T-helper 1 cell treated with Interleukin-12 subunit alpha and Interleukin-12 subunit beta and Interleukin-4 antibody, amounts not matched to agents 30 μg/mL and 1 μg/mL, for 36 hours (primary cell): Measurements from ENCODE around the gene RAMP1.
A peak's percentile ranks its signal among the peaks of the same experiment; 100 is the strongest.

Experiments
- H3K27ac Mint-ChIP-seq: one replicate; pipeline ENCODE4 v1.8.0; 2021; ENCODE audit warnings: mild to moderate bottlenecking, mixed read lengths
- H3K27me3 Mint-ChIP-seq: one replicate; pipeline ENCODE4 v1.8.0; 2021; ENCODE audit warnings: low read depth, mixed read lengths
- H3K36me3 Mint-ChIP-seq: one replicate; pipeline ENCODE4 v1.8.0; 2021; ENCODE audit warnings: low read depth, mixed read lengths
- H3K4me1 Mint-ChIP-seq: one replicate; pipeline ENCODE4 v1.8.0; 2021; ENCODE audit warnings: low read depth, mixed read lengths
- H3K4me3 Mint-ChIP-seq: one replicate; pipeline ENCODE4 v1.8.0; 2021; ENCODE audit warnings: mild to moderate bottlenecking, moderate library complexity, mixed read lengths
- H3K9me3 Mint-ChIP-seq: one replicate; pipeline ENCODE4 v1.8.0; 2021; ENCODE audit warnings: mixed read lengths

Gene RAMP1

DNA sequence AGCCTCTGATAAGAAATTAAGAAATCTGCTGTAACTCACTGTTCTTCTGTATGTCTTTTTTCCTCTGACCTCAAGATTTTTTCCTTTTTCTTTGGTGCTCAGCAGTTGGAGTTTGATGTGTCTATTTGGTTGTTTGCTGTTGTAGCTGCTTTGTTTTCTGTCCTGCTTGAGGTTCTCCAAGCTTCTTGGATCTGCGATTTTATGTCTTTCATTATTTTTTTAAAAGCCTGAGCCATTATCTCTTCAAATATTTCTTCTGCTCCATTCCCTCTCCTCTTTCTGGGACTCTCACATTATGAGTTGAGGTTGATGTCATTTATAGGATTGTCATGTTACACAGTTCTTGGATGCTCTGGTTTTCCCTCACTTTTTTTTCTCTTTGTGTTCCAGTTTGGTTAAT is 47.7 kb downstream of the RAMP1 start:
- H3K36me3 Mint-ChIP-seq: peaks cover 12% of the 10 kb centered on the region
- no peak overlapping the region for H3K4me3 Mint-ChIP-seq
- peaks cover 19% of the 10 kb centered on the region for H3K4me1 Mint-ChIP-seq
- H3K9me3 Mint-ChIP-seq: peaks cover 16% of the 10 kb centered on the region
- peak overlapping the region; percentile 49 for H3K27ac Mint-ChIP-seq
- no peaks in the 10 kb centered on the region for H3K27me3 Mint-ChIP-seq

DNA sequence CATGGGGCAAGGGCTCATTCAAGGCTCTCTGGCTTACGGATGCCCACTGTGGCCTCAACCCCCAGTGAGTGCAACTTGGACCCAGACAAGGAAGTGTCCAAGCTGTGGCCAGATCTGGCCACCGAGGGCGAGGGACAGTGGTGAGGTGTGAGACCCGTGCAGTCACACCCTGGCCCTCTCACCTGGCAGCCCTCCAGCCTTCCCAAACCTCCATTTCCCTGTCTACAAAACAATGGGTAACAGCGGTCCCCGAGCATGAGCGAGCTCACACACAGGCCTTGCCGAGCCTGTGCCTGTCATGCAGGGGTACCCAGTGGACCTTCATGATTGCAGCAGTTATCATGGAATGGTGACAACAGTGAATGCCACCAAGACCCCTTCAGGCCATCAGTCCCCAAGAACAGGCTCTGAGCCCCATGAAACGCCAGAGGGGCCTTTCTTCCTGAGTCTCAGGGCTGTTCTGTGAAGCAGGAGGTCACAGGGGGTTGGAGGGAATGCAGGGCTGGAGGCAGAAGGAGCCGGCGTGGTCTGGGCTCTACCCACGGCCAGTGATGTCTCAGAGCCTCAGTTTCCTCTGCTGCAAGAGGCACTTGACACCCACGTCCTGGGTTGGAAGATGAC is 49.8 kb downstream of the RAMP1 start:
- peaks cover 14% of the 10 kb centered on the region for H3K4me1 Mint-ChIP-seq
- H3K36me3 Mint-ChIP-seq: peaks cover 12% of the 10 kb centered on the region
- no peak overlapping the region for H3K4me3 Mint-ChIP-seq
- H3K27ac Mint-ChIP-seq: no peak overlapping the region
- H3K9me3 Mint-ChIP-seq: peaks cover 16% of the 10 kb centered on the region
- no peaks in the 10 kb centered on the region for H3K27me3 Mint-ChIP-seq

DNA sequence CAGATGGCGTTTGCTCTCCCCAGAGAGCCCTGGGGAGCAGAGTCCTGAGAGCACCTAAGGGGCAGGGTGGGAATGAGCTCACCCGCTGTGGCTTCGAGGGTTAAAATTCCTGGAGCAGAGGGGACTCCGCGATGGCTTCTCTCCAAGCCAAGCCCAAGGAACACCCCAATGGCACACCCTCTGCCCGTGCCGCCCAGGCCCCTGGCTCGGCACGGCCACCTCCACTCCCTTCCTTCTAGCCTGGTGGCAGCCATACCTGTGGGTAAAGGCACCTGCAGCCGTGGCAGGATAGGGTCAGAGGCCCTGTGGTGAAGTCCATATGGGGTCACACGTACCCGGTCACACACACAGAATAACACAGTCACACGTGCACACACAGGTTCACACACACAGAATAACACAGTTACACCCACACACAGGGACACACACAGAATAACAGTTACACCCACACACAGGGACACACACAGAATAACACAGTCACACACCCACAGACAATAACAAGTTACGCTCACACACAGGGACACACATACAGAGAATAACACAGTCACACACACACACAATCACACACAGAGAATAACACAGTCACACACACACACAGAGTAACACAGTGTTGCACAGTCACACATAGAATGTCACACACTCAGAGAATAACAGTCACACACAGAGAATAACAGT is 50.5 kb downstream of the RAMP1 start:
- Mint-ChIP-seq H3K4me1 (peaks cover 10% of the 10 kb centered on the region), H3K9me3 (peaks cover 16% of the 10 kb centered on the region), H3K4me3 (no peak overlapping the region), H3K27ac (no peak overlapping the region), H3K27me3 (no peaks in the 10 kb centered on the region), H3K36me3 (peaks cover 12% of the 10 kb centered on the region)

DNA sequence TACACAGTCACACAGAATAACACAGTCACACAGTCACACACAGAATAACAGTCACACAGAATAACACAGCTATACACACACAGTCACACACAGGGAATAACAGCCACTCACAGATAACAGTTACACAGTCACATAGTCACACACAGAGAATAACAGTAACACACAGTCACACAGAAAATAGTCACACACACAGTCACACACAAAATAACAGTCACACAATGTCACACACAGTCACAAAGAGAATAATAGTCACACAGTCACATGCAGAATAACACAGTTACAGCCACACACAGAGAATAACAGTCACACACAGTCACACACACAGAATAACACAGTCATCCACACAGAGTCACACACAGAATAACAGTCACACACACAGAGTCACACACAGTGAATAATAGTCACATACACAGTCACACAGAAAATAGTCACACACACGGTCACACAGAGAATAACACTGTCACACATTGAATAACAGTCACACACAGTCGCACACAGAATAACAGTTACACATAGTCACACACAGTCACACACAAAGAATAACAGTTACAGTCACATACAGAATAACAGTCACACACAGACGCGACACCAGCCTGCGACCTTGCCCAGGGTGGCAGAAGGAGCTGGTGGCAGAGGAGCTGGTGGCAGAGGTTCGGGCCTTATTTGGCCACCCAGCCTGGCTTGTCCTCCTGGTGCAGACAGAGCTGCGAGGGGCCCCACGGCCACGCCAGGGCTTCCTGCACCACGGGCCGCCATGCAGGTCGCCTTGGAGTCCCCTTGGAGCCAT is 51.3 kb downstream of the RAMP1 start:
- H3K36me3 Mint-ChIP-seq: peaks cover 12% of the 10 kb centered on the region
- peaks cover 3% of the 10 kb centered on the region for H3K4me1 Mint-ChIP-seq
- H3K4me3 Mint-ChIP-seq: no peak overlapping the region
- H3K27me3 Mint-ChIP-seq: no peaks in the 10 kb centered on the region
- H3K9me3 Mint-ChIP-seq: peaks cover 16% of the 10 kb centered on the region
- no peak overlapping the region for H3K27ac Mint-ChIP-seq

DNA sequence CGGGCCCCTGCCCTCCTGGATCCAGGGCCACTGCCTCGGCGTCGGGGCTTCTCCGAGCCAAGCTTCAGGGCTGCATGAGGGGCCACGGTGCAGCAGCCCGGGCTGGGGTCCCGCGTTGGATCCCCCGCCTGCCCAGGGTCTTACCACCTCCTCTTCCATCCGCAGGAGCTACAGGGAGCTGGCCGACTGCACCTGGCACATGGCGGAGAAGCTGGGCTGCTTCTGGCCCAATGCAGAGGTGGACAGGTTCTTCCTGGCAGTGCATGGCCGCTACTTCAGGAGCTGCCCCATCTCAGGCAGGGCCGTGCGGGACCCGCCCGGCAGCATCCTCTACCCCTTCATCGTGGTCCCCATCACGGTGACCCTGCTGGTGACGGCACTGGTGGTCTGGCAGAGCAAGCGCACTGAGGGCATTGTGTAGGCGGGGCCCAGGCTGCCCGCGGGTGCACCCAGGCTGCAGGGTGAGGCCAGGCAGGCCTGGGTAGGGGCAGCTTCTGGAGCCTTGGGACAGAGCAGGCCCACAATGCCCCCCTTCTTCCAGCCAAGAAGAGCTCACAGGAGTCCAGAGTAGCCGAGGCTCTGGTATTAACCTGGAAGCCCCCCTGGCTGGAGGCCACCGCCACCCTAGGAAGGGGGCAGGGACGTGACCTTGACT is 52.1 kb downstream of the RAMP1 start:
- Mint-ChIP-seq H3K4me3 (no peak overlapping the region), H3K9me3 (peaks cover 16% of the 10 kb centered on the region), H3K4me1 (no peaks in the 10 kb centered on the region), H3K27ac (no peak overlapping the region), H3K36me3 (peaks cover 12% of the 10 kb centered on the region), H3K27me3 (no peaks in the 10 kb centered on the region)

DNA sequence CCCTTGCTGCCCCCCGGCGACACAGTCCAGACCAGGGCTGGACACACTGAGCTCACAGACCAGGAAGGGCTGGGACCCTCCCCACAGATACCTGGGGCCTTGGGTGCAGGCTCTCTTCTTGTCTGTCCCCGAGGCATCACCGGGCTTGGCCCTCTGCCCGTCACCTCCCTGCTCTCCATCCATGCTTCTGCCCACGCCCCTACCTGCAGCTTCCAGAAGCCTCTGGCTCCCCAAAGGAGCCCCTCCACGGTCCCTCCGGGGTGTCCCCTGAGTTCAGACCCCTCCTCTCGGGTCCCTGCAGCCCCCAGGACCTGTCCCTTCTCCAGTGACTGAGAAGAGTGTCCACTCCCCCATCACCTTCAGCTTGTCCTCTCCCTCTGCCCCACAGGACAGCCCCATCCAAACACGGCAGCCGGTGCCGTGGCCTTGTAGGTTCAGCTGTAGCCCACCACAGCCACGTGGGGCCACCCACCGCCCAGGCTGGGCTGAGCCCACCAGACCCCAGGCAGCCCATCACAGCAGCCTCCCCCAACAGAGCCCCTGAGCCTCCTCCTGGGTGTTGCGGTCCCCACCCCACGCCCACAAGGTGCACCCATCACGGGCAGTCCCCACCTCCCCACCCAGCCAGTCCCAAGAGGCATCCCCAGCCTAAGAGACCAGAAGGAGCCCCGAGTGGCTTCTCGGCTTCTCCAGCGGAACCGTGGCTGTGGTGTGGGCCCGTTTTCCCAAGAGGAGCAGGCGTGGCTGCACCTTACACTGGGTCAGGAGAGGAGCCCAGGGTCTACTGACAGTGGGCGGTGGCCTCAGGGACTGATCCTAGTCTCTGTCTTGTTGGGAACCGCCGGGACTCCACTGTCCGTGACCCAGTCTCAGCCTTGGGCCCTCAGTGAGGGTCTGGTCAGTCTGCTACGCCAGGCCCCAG is 53.1 kb downstream of the RAMP1 start:
- Mint-ChIP-seq H3K36me3 (peaks cover 6% of the 10 kb centered on the region), H3K4me1 (no peaks in the 10 kb centered on the region), H3K27ac (no peak overlapping the region), H3K4me3 (no peak overlapping the region), H3K27me3 (no peaks in the 10 kb centered on the region), H3K9me3 (peaks cover 9% of the 10 kb centered on the region)

DNA sequence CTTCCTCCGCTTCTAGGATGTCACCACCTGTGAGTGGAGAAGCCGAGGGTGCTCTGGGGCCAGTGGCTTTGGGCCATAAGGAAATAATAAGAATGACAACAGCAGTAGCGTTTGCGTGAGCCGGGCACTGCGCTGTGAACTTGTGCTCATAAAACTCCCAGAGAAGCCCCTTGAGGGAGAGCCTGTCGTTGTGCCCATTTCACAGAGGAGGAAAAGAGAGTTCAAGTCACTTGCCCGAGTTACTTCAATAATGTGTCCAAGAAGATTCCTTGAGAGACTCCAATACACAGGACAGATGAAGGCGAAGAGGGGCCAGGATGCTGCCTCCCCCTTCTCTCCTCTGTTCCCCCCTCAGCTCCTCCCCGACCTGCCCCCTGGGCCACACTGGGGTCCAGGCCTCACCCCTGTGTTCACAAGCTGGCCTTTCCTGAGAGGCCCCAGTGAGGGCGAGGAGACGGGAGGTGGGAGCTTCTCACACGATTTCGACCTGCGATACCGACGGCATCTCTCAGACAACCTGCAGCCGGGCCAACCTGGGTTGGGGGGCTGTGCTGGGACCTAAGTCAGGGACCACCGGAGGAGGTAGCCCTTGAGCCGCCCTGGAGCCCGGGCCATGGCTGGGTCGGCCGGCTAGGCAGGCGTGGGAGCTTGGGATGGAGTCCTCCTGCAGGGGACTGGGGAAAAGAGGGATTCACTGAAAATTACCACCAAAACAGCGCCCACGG is 53.9 kb downstream of the RAMP1 start:
- Mint-ChIP-seq H3K36me3 (peaks cover 2% of the 10 kb centered on the region), H3K27me3 (no peaks in the 10 kb centered on the region), H3K4me3 (no peak overlapping the region), H3K9me3 (peaks cover 8% of the 10 kb centered on the region), H3K27ac (no peak overlapping the region), H3K4me1 (no peaks in the 10 kb centered on the region)

DNA sequence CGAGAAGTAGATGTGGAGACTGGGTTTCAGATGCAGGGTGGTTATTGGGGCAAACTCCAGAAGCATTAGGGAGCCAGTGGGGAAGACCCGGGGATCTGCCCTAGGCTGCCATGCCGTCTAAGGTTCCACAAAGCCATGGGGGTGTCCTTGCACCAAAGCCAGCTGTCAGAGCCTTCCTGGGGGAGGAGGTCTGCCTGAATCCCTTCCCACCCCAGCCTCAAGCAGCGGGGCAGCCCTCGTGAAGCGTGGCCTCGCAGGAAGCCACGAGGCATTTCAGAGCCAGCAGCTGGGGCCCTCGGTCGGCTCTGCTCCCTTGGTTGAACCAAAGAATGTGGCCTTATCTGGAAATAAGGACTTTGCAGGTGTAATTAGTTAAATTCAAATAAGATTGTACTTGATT is 56.2 kb downstream of the RAMP1 start:
- peaks cover 9% of the 10 kb centered on the region for H3K4me1 Mint-ChIP-seq
- peaks cover 3% of the 10 kb centered on the region for H3K9me3 Mint-ChIP-seq
- H3K4me3 Mint-ChIP-seq: no peak overlapping the region
- H3K27me3 Mint-ChIP-seq: no peaks in the 10 kb centered on the region
- H3K36me3 Mint-ChIP-seq: peaks cover 1% of the 10 kb centered on the region
- no peak overlapping the region for H3K27ac Mint-ChIP-seq

DNA sequence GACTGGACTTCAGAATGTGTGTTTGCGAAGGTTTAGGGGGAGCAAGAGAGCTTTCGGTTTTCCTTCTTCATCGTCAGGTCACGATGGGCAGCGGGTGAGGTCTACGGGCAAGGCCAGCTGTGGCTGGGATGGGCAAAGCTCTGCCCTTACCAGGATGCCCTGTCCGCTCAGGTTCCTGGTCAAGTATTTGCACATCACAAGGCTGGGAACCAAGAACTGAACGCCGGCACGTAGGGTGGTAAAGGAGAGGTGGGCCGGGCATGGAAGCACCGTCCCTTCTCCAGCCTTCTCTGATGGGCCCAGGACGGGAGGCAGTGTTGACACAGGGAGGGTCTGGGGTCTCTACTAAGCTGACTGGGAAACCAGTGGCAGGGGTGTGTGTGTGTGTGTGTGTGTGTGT is 56.9 kb downstream of the RAMP1 start:
- Mint-ChIP-seq H3K27me3 (no peaks in the 10 kb centered on the region), H3K27ac (no peak overlapping the region), H3K36me3 (peaks cover 1% of the 10 kb centered on the region), H3K9me3 (no peaks in the 10 kb centered on the region), H3K4me1 (peaks cover 9% of the 10 kb centered on the region), H3K4me3 (no peak overlapping the region)

DNA sequence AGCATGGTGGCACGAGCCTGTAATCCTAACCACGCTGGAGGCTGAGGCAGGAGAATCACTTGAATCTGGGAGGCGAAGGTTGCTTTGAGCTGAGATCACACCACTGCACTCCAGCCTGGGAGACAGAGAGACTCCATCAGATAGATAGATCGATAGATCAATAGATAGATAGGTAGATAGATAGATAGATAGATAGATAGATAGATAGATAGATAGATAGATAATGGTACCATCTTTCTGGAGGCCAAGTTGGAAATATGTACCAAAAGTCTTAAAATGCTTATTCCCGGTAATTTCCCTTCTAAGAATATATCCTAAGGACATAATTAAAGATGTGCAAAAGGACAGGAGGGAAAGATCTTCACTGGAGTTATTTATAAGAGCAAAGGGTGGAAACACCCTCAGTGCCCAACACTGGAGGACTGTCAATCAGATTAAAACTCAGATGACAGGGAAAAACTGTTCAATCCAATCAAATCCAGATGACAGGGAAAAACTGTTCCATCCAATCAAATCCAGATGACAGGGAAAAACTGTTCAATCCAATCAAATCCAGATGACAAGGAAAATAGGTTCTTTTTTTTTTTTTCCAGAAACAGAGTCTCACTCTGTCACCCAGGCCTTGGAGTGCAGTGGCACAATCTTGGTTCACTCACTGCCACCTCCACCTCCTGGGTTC is 58.4 kb downstream of the RAMP1 start:
- Mint-ChIP-seq H3K4me3 (no peak overlapping the region), H3K27me3 (peaks cover 5% of the 10 kb centered on the region), H3K36me3 (peaks cover 1% of the 10 kb centered on the region), H3K4me1 (peaks cover 11% of the 10 kb centered on the region), H3K27ac (no peak overlapping the region), H3K9me3 (no peaks in the 10 kb centered on the region)

DNA sequence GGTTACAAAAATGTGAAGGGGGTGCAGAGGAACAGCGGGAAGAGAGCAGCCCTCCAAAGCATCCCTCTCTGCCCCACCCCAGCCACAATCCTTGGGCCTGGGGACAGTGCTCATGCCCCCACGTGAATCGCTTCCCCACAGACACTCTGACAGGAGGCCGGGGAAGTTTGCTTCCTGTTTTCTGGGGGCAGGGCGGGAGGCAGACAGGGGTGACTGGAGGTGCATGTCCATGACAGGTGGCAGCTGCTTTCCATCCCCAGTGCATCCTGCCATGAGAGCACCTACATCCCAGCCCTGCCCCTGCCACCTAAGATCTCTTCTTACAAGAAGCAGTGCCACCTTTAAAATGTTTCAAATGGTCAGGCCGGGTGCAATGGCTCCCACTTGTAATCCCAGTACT is 60.2 kb downstream of the RAMP1 start:
- Mint-ChIP-seq H3K4me3 (no peak overlapping the region), H3K27ac (no peak overlapping the region), H3K9me3 (no peaks in the 10 kb centered on the region), H3K4me1 (peaks cover 16% of the 10 kb centered on the region), H3K27me3 (peaks cover 5% of the 10 kb centered on the region), H3K36me3 (peaks cover 1% of the 10 kb centered on the region)

DNA sequence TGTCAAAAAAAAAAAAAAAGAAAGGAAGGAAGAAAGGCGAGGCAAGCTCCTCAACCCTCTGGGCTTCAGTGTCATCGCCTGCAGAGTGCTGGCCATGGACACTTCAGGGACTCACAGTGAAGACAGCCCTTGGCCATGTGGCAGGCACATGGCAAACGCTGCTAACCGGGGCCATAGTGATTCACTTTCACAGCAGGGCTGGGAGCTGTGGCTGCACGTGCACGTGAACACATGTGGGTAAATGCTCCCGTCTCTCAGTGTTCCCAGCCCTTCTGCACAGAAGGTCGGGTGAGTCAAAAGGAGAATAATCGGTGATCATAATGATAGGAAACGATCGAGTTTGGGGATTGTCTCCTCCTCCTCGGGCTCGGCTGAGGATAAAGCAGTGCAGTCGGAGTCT is 61.2 kb downstream of the RAMP1 start:
- Mint-ChIP-seq H3K9me3 (no peaks in the 10 kb centered on the region), H3K36me3 (peaks cover 1% of the 10 kb centered on the region), H3K27ac (no peak overlapping the region), H3K4me1 (peaks cover 19% of the 10 kb centered on the region), H3K4me3 (no peak overlapping the region), H3K27me3 (peaks cover 5% of the 10 kb centered on the region)

DNA sequence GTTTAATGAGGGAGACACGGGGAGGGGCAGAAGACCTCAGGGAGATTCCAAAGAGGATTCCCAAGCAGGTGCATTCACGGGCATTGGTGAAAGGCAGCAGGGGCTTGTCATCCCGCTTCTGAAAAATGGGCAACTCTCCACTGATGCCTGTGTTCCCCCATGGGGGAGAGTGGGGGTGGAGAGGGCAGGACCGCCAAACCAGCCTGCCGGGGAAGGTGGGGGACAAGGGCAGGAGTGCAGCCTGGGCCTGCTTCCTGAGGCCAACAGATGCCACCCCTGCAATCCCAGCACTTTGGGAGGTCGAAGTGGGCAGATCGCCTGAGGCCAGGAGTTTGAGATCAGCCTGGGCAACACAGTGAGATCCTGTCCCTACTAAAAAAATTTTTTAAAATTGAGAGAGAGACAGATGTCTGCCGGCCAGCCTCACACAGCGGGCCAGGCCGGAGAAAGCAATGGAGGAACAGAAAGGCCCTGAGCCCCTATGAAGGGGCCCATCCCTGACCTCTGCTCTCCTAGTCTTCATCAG is 62.6 kb downstream of the RAMP1 start:
- Mint-ChIP-seq H3K36me3 (peaks cover 1% of the 10 kb centered on the region), H3K27me3 (peaks cover 5% of the 10 kb centered on the region), H3K4me3 (no peak overlapping the region), H3K4me1 (peaks cover 26% of the 10 kb centered on the region), H3K27ac (no peak overlapping the region), H3K9me3 (no peaks in the 10 kb centered on the region)
